ENCODE results near the gene MYCL.

MYCL gene

DNA sequence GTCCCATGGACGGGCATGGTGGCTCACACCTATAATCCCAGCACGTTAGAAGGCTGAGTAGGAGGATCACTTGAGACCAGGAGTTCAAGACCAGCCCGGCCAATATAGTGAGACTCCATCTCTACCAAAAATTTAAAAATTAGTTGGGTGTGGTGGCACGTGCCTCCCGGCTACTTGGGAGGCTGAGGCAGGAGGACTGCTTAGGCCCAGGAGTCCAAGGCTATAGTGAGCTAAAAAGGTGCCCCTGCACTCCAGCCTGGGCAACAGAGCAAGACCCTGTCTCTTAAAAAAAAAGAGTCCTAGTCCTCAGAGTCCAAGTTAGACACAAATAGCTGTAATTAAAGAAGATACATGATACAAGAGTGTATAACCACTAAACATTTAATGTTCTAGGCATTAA, 38.5 kb downstream of the MYCL start:
- 0 out of 2 replicates have a peak, but pooled peaks cover 4% of the 10 kb centered on the region for H3K4me1 ChIP-seq (ENCODE audit: control insufficient read depth, insufficient read depth, low read length)
- H3K4me3 ChIP-seq (ENCODE audit: low read depth, low read length), result no peak overlapping the region
- H3K27ac ChIP-seq (ENCODE audit: extremely low read depth, low read depth, low read length), result no peak overlapping the region
- CTCF ChIA-PET, result interaction anchor here (0.6 to 1.9 kb wide), 2 partner anchors 39 to 796 kb away, joined by 3 to 5 read pairs; no protein-coding TSS in a partner anchor
- POLR2A ChIA-PET, result no interaction called here
- TF ChIP-seq ZNF202 (tag by site-specific recombination; IDR thresholded peaks at IDR 0.05; ENCODE audit: borderline replicate concordance) (no peak), ZFHX2 (tag by site-specific recombination; conservative IDR thresholded peaks at IDR 0.05) (no peak), ZNF830 (tag by site-specific recombination; IDR thresholded peaks at IDR 0.05; ENCODE audit: low read depth) (no peak), ZNF121 (tag by site-specific recombination; IDR thresholded peaks at IDR 0.05) (peak; percentile 69; the same call in 1 of the 2 replicates), SP2 (tag by site-specific recombination; IDR thresholded peaks at IDR 0.05) (no peak), ZNF132 (tag by site-specific recombination; IDR thresholded peaks at IDR 0.05; ENCODE audit: borderline replicate concordance) (no peak), HOXA7 (CRISPR knock-in tag; IDR thresholded peaks at IDR 0.05; ENCODE audit: borderline replicate concordance) (no peak)
- peaks cover 4 to 6% of the 10 kb centered on the region in 2 experiments; a peak in 2 of 3 replicates for H3K36me3 ChIP-seq (ENCODE audit: control insufficient read depth in 2 of 2, insufficient read depth in 1 of 2, low read length in 2 of 2)
- H3K9me3 ChIP-seq (ENCODE audit: control insufficient read depth, insufficient read depth, low read depth, low read length), result no peaks in the 10 kb centered on the region

DNA sequence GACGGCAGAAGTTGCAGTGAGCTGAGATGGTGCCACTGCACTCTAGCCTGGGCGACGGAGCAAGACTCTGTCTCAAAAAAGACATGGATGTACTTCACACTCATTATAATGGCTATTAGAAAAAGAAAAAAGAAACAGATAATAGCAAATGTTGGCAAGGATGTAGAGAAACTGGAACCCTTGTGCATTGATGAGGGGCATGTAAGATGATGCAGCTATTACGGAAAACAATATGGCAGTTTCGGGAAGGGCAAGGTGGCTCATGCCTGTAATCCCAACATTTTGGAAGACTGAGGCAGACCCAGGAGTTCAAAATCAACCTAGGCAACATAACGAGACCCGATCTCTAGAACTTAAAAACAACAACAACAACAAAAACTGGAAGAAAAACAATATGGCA, 40.7 kb downstream of the MYCL start:
- no peak overlapping the region for H3K27ac ChIP-seq (ENCODE audit: extremely low read depth, low read depth, low read length)
- H3K36me3 ChIP-seq (ENCODE audit: control insufficient read depth in 2 of 2, insufficient read depth in 1 of 2, low read length in 2 of 2), result peaks cover 0 to 14% of the 10 kb centered on the region in 2 experiments; a peak in 2 of 3 replicates
- H3K4me3 ChIP-seq (ENCODE audit: low read depth, low read length), result no peak overlapping the region
- POLR2A ChIA-PET, result no interaction called here
- peak; percentile 92 for TF ChIP-seq ZNF510 (tag by site-specific recombination; IDR thresholded peaks at IDR 0.05; ENCODE audit: insufficient replicate concordance)
- TF ChIP-seq, protein P1, sequence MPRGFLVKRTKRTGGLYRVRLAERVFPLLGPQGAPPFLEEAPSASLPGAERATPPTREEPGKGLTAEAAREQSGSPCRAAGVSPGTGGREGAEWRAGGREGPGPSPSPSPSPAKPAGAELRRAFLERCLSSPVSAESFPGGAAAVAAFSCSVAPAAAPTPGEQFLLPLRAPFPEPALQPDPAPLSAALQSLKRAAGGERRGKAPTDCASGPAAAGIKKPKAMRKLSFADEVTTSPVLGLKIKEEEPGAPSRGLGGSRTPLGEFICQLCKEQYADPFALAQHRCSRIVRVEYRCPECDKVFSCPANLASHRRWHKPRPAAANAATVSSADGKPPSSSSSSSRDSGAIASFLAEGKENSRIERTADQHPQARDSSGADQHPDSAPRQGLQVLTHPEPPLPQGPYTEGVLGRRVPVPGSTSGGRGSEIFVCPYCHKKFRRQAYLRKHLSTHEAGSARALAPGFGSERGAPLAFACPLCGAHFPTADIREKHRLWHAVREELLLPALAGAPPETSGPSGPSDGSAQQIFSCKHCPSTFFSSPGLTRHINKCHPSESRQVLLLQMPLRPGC (tag by site-specific recombination; IDR thresholded peaks at IDR 0.05), result no peak
- CTCF ChIA-PET, result no interaction called here
- 0 out of 2 replicates have a peak, but pooled peaks cover 4% of the 10 kb centered on the region for H3K4me1 ChIP-seq (ENCODE audit: control insufficient read depth, insufficient read depth, low read length)
- H3K9me3 ChIP-seq (ENCODE audit: control insufficient read depth, insufficient read depth, low read depth, low read length), result no peaks in the 10 kb centered on the region

DNA sequence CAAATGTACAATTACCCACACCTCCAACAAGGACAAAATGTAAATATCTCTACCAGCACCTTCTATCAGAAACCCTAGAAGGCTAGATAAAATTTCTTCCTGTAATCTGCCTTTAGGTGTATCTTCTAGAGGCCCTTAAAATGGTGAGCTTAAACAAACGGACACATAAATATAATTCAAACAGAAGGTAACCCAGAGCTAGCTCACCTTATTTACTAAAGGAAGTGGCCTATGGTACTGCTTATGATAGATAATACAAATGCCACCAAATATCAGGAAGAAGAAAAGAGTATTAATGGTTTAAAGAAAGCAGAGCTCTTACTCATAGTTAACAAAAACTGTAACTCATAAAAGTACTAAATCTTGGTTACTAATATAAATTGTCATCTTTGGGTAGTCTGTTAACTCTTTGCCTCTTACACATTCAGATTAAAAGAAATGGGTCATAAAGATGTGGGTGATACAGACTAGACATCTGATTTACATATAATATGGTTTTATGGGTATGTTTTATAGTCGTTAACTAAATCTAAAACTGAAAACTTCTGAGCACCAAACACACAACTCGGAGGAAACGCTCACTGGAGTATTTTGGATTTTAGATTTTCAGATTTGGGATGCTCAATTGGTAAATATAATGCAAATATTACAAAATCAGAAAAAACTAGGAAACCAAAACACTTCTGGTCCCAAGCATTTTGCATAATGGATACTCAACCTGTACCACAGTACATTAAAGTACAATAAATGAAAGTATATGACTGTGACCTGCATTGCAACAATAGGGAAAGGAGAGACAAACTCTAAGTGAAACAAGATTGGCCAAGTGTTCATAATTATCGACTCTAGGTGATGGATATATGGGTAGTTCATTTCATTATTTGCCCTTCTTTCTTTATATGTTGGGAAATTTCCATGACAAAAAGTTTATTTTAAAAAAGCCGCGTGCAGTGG, 41.6 kb downstream of the MYCL start:
- CTCF ChIA-PET, result interaction anchor here (0.6 kb wide), 1 partner anchor 70 kb away, joined by 4 read pairs; no protein-coding TSS in a partner anchor
- POLR2A ChIA-PET, result interaction anchor here (0.6 kb wide), 1 partner anchor 731 kb away, joined by 3 read pairs; no protein-coding TSS in a partner anchor
- 0 out of 2 replicates have a peak, but pooled peaks cover 4% of the 10 kb centered on the region for H3K4me1 ChIP-seq (ENCODE audit: control insufficient read depth, insufficient read depth, low read length)
- TF ChIP-seq, protein P2, sequence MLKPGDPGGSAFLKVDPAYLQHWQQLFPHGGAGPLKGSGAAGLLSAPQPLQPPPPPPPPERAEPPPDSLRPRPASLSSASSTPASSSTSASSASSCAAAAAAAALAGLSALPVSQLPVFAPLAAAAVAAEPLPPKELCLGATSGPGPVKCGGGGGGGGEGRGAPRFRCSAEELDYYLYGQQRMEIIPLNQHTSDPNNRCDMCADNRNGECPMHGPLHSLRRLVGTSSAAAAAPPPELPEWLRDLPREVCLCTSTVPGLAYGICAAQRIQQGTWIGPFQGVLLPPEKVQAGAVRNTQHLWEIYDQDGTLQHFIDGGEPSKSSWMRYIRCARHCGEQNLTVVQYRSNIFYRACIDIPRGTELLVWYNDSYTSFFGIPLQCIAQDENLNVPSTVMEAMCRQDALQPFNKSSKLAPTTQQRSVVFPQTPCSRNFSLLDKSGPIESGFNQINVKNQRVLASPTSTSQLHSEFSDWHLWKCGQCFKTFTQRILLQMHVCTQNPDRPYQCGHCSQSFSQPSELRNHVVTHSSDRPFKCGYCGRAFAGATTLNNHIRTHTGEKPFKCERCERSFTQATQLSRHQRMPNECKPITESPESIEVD (tag by site-specific recombination; IDR thresholded peaks at IDR 0.05), result peak; percentile 47
- TF ChIP-seq ZNF146 (tag by site-specific recombination; IDR thresholded peaks at IDR 0.05), result no peak
- no peak overlapping the region for H3K4me3 ChIP-seq (ENCODE audit: low read depth, low read length)
- H3K27ac ChIP-seq (ENCODE audit: extremely low read depth, low read depth, low read length), result no peak overlapping the region
- peaks cover 0 to 20% of the 10 kb centered on the region in 2 experiments; a peak in 2 of 3 replicates for H3K36me3 ChIP-seq (ENCODE audit: control insufficient read depth in 2 of 2, insufficient read depth in 1 of 2, low read length in 2 of 2)
- no peaks in the 10 kb centered on the region for H3K9me3 ChIP-seq (ENCODE audit: control insufficient read depth, insufficient read depth, low read depth, low read length)

DNA sequence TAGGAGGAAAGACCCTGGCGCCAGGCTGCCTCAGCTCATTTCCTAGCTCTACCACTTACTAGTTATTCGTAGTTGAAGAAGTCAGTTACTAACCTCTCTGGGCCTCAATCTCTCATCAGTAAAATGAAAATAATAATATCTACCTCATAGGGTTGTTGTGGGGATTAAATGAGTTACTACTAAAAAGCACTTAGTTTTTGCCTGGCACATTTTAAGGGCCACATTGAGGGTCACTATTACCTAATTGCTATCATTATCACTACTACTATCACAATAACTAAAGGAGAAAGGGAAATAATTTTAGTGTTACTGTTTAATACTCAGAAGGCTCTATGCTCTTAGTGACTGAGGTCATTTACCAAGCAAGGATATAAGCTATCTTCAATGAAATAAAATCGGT, 43.4 kb downstream of the MYCL start:
- Histone ChIP-seq H3K9me3 (ENCODE audit: control insufficient read depth, insufficient read depth, low read depth, low read length) (no peaks in the 10 kb centered on the region), H3K36me3 (ENCODE audit: control insufficient read depth in 2 of 2, insufficient read depth in 1 of 2, low read length in 2 of 2) (peaks cover 0 to 29% of the 10 kb centered on the region in 2 experiments; a peak in 2 of 3 replicates), H3K4me3 (ENCODE audit: low read depth, low read length) (no peak overlapping the region), H3K27ac (ENCODE audit: extremely low read depth, low read depth, low read length) (no peak overlapping the region), H3K4me1 (ENCODE audit: control insufficient read depth, insufficient read depth, low read length) (0 out of 2 replicates have a peak, but pooled peaks cover 4% of the 10 kb centered on the region)
- ChIA-PET CTCF (interaction anchor here (1.1 kb wide), 1 partner anchor 175 kb away, joined by 3 read pairs; no protein-coding TSS in a partner anchor), POLR2A (no interaction called here)
- TF ChIP-seq, protein P3, sequence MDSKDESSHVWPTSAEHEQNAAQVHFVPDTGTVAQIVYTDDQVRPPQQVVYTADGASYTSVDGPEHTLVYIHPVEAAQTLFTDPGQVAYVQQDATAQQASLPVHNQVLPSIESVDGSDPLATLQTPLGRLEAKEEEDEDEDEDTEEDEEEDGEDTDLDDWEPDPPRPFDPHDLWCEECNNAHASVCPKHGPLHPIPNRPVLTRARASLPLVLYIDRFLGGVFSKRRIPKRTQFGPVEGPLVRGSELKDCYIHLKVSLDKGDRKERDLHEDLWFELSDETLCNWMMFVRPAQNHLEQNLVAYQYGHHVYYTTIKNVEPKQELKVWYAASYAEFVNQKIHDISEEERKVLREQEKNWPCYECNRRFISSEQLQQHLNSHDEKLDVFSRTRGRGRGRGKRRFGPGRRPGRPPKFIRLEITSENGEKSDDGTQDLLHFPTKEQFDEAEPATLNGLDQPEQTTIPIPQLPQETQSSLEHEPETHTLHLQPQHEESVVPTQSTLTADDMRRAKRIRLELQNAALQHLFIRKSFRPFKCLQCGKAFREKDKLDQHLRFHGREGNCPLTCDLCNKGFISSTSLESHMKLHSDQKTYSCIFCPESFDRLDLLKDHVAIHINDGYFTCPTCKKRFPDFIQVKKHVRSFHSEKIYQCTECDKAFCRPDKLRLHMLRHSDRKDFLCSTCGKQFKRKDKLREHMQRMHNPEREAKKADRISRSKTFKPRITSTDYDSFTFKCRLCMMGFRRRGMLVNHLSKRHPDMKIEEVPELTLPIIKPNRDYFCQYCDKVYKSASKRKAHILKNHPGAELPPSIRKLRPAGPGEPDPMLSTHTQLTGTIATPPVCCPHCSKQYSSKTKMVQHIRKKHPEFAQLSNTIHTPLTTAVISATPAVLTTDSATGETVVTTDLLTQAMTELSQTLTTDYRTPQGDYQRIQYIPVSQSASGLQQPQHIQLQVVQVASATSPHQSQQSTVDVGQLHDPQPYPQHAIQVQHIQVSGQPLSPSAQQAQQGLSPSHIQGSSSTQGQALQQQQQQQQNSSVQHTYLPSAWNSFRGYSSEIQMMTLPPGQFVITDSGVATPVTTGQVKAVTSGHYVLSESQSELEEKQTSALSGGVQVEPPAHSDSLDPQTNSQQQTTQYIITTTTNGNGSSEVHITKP (tag by site-specific recombination; IDR thresholded peaks at IDR 0.05), result no peak
- no peak for TF ChIP-seq ZNF10 (tag by site-specific recombination; IDR thresholded peaks at IDR 0.05)
- TF ChIP-seq ZNF341 (tag by site-specific recombination; IDR thresholded peaks at IDR 0.05; ENCODE audit: low read depth), result no peak
- TF ChIP-seq ZNF664 (tag by site-specific recombination; IDR thresholded peaks at IDR 0.05), result peak; percentile 93

Measured in HEK293 (cell line).